ENCODE measurements around the gene FAM3A. TPM values are rescaled to one million over a fixed set of nuclear protein-coding genes. Genes with fewer than 3 reads are reported as not detected.
"Not testable (repeated sequence)": the region's sequence is repeated elsewhere in the genome, so short reads cannot be mapped to it uniquely, and the experiment has no call there.

FAM3A gene
- total and polyA plus RNA-seq, 2 donors (not counting 1 experiment from before 2014, with no cell fraction given): 17.3 to 30.2 TPM

DNA sequence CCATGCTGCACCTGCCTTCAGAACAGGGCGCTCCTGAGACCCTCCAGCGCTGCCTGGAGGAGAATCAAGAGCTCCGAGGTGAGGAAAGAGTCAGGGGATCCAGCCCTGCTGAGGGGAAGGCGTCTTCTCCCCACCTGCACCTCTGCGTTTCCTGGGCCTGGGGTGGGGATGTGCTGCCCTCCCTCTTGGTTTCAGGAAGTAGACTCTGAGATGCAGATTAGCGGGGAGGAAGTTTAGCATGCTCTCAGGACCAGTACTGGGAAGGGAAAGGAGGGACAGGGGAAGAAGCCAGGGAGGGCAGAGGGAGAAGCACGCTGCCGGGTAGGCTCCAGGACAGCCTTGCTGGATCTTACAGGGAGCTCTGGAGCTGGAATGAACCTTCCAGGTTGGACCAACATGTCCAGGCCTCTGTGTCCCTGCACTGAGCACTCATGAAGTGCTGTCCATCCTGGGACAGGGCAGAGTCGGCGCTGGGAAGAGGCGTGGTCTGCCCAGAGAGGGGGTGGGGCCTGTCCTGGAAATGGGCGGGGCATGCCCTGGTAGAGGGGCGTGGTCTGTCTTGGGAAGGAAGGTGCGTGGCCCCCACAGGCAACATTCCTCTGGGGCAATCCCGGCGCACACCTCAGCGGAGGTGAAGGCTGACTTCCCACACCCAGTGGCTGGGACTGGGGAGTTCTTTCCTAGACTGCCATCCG lies 36.2 kb upstream of the FAM3A start:
- not testable (repeated sequence) for DNase-seq (ENCODE audit: low read depth in 2 of 2); H4K20me1 ChIP-seq (ENCODE audit: control insufficient read depth, extremely low read depth, insufficient read depth, low read length); H3K9ac ChIP-seq (ENCODE audit: insufficient read depth, low read length); H3K4me2 ChIP-seq (ENCODE audit: extremely low read depth, insufficient read depth, low read length); H3K36me3 ChIP-seq (ENCODE audit: control insufficient read depth, insufficient read depth, low read length); H3K9me3 ChIP-seq (ENCODE audit: control insufficient read depth, insufficient read depth, low read depth, low read length); H2AFZ ChIP-seq (ENCODE audit: low read length); H3K4me1 ChIP-seq (ENCODE audit: control insufficient read depth, extremely low read depth, insufficient read depth, low read length); H3K27ac ChIP-seq (ENCODE audit: insufficient read depth, low read length); H3K27me3 ChIP-seq (ENCODE audit: control insufficient read depth, insufficient read depth, low read length); H3K4me3 ChIP-seq (replicated peaks in 1 of 4; ENCODE audit: control extremely low read depth in 1 of 4, insufficient read depth in 1 of 4, low read depth in 3 of 4, low read length in 4 of 4)
- peaks cover 49% of the 10 kb centered on the region for H3K79me2 ChIP-seq (ENCODE audit: control insufficient read depth, insufficient read depth, low read length)

DNA sequence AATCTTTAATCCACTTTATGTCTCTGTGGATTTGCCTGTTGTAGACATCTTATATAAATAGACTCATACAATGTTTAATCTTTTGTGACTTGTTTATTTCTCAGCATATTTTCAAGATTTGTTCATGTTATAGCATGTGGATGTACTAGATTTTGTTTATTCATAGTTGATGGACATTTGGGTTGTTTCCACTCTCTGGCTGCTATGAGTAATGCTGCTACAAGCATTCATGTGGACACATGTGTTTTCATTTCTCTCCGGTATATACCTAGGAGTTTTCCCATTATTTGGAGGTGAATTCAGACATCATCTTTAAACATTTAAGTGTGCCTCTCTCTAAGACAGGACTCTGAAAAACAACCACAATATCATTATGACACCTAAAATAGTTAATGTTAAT lies 33.7 kb upstream of the FAM3A start:
- no peak for TF ChIP-seq EZH2 (IDR thresholded peaks at IDR 0.05; ENCODE audit: low read length, missing control alignments)
- TF ChIP-seq, protein P1, sequence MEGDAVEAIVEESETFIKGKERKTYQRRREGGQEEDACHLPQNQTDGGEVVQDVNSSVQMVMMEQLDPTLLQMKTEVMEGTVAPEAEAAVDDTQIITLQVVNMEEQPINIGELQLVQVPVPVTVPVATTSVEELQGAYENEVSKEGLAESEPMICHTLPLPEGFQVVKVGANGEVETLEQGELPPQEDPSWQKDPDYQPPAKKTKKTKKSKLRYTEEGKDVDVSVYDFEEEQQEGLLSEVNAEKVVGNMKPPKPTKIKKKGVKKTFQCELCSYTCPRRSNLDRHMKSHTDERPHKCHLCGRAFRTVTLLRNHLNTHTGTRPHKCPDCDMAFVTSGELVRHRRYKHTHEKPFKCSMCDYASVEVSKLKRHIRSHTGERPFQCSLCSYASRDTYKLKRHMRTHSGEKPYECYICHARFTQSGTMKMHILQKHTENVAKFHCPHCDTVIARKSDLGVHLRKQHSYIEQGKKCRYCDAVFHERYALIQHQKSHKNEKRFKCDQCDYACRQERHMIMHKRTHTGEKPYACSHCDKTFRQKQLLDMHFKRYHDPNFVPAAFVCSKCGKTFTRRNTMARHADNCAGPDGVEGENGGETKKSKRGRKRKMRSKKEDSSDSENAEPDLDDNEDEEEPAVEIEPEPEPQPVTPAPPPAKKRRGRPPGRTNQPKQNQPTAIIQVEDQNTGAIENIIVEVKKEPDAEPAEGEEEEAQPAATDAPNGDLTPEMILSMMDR (conservative IDR thresholded peaks at IDR 0.05 in 1 of 2, IDR thresholded peaks at IDR 0.05 in 1 of 2; ENCODE audit: low read depth in 1 of 2, low read length in 2 of 2): no peak
- peak overlapping the region; percentile 14 to 30 (median 22) for H3K4me3 ChIP-seq (replicated peaks in 1 of 4; ENCODE audit: control extremely low read depth in 1 of 4, insufficient read depth in 1 of 4, low read depth in 3 of 4, low read length in 4 of 4)
- no peaks in the 10 kb centered on the region for H4K20me1 ChIP-seq (ENCODE audit: control insufficient read depth, extremely low read depth, insufficient read depth, low read length)
- H3K27me3 ChIP-seq (ENCODE audit: control insufficient read depth, insufficient read depth, low read length): no peaks in the 10 kb centered on the region
- peak overlapping the region; percentile 71 for H3K4me2 ChIP-seq (ENCODE audit: extremely low read depth, insufficient read depth, low read length)
- no peak overlapping the region for H2AFZ ChIP-seq (ENCODE audit: low read length)
- no peaks in the 10 kb centered on the region for H3K9me3 ChIP-seq (ENCODE audit: control insufficient read depth, insufficient read depth, low read depth, low read length)
- DNase-seq (ENCODE audit: low read depth in 2 of 2): peak in 1 of 2 donors; percentile 53
- H3K36me3 ChIP-seq (ENCODE audit: control insufficient read depth, insufficient read depth, low read length): peaks cover under 1% of the 10 kb centered on the region
- H3K4me1 ChIP-seq (ENCODE audit: control insufficient read depth, extremely low read depth, insufficient read depth, low read length): no peaks in the 10 kb centered on the region
- H3K9ac ChIP-seq (ENCODE audit: insufficient read depth, low read length): no peak overlapping the region
- H3K79me2 ChIP-seq (ENCODE audit: control insufficient read depth, insufficient read depth, low read length): peaks cover 63% of the 10 kb centered on the region
- H3K27ac ChIP-seq (ENCODE audit: insufficient read depth, low read length): no peak overlapping the region

DNA sequence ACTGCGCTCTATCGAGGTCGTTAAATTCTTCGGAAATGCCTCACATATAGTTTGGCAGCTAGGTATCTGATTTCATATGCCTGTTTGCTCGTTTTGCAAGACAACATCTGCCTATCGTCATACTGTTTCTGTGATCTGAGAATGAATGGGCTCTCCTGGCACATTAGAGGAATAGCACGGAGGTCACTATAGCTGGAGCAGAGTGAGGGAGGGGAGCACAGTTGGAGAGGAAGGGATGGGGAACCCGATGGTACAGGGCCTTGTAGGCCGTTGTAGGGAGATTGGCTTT lies 31.9 kb upstream of the FAM3A start:
- Histone ChIP-seq H3K4me3 (replicated peaks in 1 of 4; ENCODE audit: control extremely low read depth in 1 of 4, insufficient read depth in 1 of 4, low read depth in 3 of 4, low read length in 4 of 4) (peak overlapping the region; percentile 71 to 97 (median 77)), H3K9ac (ENCODE audit: insufficient read depth, low read length) (peak overlapping the region; percentile 83), H3K27ac (ENCODE audit: insufficient read depth, low read length) (peak overlapping the region; percentile 97), H4K20me1 (ENCODE audit: control insufficient read depth, extremely low read depth, insufficient read depth, low read length) (no peaks in the 10 kb centered on the region), H2AFZ (ENCODE audit: low read length) (no peak overlapping the region), H3K79me2 (ENCODE audit: control insufficient read depth, insufficient read depth, low read length) (peaks cover 56% of the 10 kb centered on the region), H3K27me3 (ENCODE audit: control insufficient read depth, insufficient read depth, low read length) (no peaks in the 10 kb centered on the region), H3K9me3 (ENCODE audit: control insufficient read depth, insufficient read depth, low read depth, low read length) (no peaks in the 10 kb centered on the region), H3K4me2 (ENCODE audit: extremely low read depth, insufficient read depth, low read length) (peak overlapping the region; percentile 81), H3K36me3 (ENCODE audit: control insufficient read depth, insufficient read depth, low read length) (peaks cover 3% of the 10 kb centered on the region), H3K4me1 (ENCODE audit: control insufficient read depth, extremely low read depth, insufficient read depth, low read length) (no peaks in the 10 kb centered on the region)
- DNase-seq (ENCODE audit: low read depth in 2 of 2): peak; percentile 29 to 31
- TF ChIP-seq EZH2 (IDR thresholded peaks at IDR 0.05; ENCODE audit: low read length, missing control alignments): no peak
- TF ChIP-seq, protein P1 (conservative IDR thresholded peaks at IDR 0.05 in 1 of 2, IDR thresholded peaks at IDR 0.05 in 1 of 2; ENCODE audit: low read depth in 1 of 2, low read length in 2 of 2): no peak
